B cell (primary cell): ENCODE data around the gene CTNNA2. TPM values are rescaled to one million over a fixed set of nuclear protein-coding genes. Genes with fewer than 3 reads are reported as not detected.

Source experiments
- ATAC-seq: fragments of 200-7000 bp; cut with Tn5 transposase; one replicate; pipeline ENCODE4 v1.10.0; 2021; ENCODE audit warnings: low read depth, mild to moderate bottlenecking, moderate number of reproducible peaks, moderate library complexity
- CTCF ChIA-PET: fragments of 350-600 bp; sonication (Branson Sonifier 250); formaldehyde crosslinking; loops from one replicate; lab custom pipeline; 2021; ENCODE audit warnings: antibody characterized with exemption, inconsistent platforms; lab: Charles Lee
- POLR2A ChIA-PET: fragments of 350-600 bp; sonication (Branson Sonifier 250); formaldehyde crosslinking; loops from one replicate; lab custom pipeline; 2021; ENCODE audit warnings: antibody characterized with exemption; lab: Charles Lee
- DNase-seq: peaks from one replicate; pipeline ENCODE4 v3.0.0; 2013
- H2AFZ ChIP-seq: 2 replicates; pipeline ENCODE4 v1.6.1; 2012; ENCODE audit warnings: mild to moderate bottlenecking, low read depth, low read length; ENCODE audit not compliant: insufficient read depth, poor library complexity, severe bottlenecking
- H3K27ac ChIP-seq, 2 donors: 1 replicate in 1 of 2; 2 replicates in 1 of 2; pipeline ENCODE4 v1.5.1; 2012 to 2013; ENCODE audit warnings: low read length in 2 of 2, mild to moderate bottlenecking in 2 of 2, moderate library complexity in 1 of 2
- H3K27me3 ChIP-seq, 4 experiments: fragments of 200-600 bp in 1 of 4; sonication (generic) in 1 of 4; replicated peaks in 1 of 4; 1 replicate in 2 of 4; 2 replicates in 2 of 4; pipeline versions ENCODE4 v1.6.1 to v1.7.0; 2013 to 2016; ENCODE audit warnings: low read length in 3 of 4, mild to moderate bottlenecking in 2 of 4, mixed read lengths in 1 of 4, moderate library complexity in 1 of 4; ENCODE audit not compliant: insufficient read depth in 4 of 4, control insufficient read depth in 3 of 4; ENCODE audit errors: control extremely low read depth in 1 of 4
- H3K36me3 ChIP-seq, 2 experiments: replicated peaks in 1 of 2; 1 replicate in 1 of 2; 2 replicates in 1 of 2; pipeline versions ENCODE4 v1.6.1 to v1.7.1; 2013; ENCODE audit warnings: low read length in 1 of 2; ENCODE audit not compliant: insufficient read depth in 2 of 2, control insufficient read depth in 1 of 2; ENCODE audit errors: control extremely low read depth in 1 of 2, extremely low read depth in 1 of 2
- H3K4me1 ChIP-seq, 2 donors: fragments of 200-600 bp in 1 of 2; sonication (generic) in 1 of 2; 1 replicate in 1 of 2; 2 replicates in 1 of 2; pipeline versions ENCODE4 v1.5.1 to v1.6.1; 2013 to 2017; ENCODE audit warnings: low read length in 2 of 2; ENCODE audit not compliant: control insufficient read depth in 2 of 2, insufficient read depth in 2 of 2
- H3K4me2 ChIP-seq: replicated peaks from 2 replicates; pipeline ENCODE3; 2012; ENCODE audit warnings: mild to moderate bottlenecking, low read depth, low read length; ENCODE audit not compliant: poor library complexity, severe bottlenecking
- H3K4me3 ChIP-seq, 5 experiments: fragments of 200-600 bp in 1 of 5; sonication (generic) in 1 of 5; 1 replicate in 3 of 5; 2 replicates in 2 of 5; pipeline versions ENCODE4 v1.5.1 to v1.7.0; 2011 to 2016; ENCODE audit warnings: low read length in 4 of 5, mild to moderate bottlenecking in 4 of 5, low read depth in 2 of 5, control low read depth in 1 of 5, moderate library complexity in 1 of 5; ENCODE audit not compliant: insufficient read depth in 1 of 5; ENCODE audit errors: control extremely low read depth in 1 of 5, extremely low read depth in 1 of 5
- H3K79me2 ChIP-seq: fragments of 200-600 bp; sonication (generic); one replicate; pipeline ENCODE4 v1.6.0; 2016; ENCODE audit warnings: low read length; ENCODE audit not compliant: control insufficient read depth, insufficient read depth
- H3K9ac ChIP-seq: fragments of 200-600 bp; sonication (generic); 2 replicates; pipeline ENCODE4 v1.6.1; 2017; ENCODE audit warnings: mild to moderate bottlenecking, low read length, moderate library complexity
- H3K9me3 ChIP-seq, 3 donors: one replicate each; pipeline versions ENCODE4 v1.6.1 to v1.7.1; 2013; ENCODE audit warnings: low read length in 2 of 3; ENCODE audit not compliant: control insufficient read depth in 2 of 3, insufficient read depth in 1 of 3; ENCODE audit errors: control extremely low read depth in 1 of 3
- H4K20me1 ChIP-seq: 2 replicates; pipeline ENCODE4 v1.6.0; 2012; ENCODE audit warnings: mild to moderate bottlenecking, low read length; ENCODE audit not compliant: insufficient read depth, control insufficient read depth, poor library complexity, severe bottlenecking
- H3K27ac Mint-ChIP-seq: one replicate; pipeline ENCODE4 v1.8.0; 2021; ENCODE audit warnings: mixed read lengths
- H3K27me3 Mint-ChIP-seq: one replicate; pipeline ENCODE4 v1.8.0; 2021; ENCODE audit warnings: mixed read lengths
- H3K4me1 Mint-ChIP-seq: one replicate; pipeline ENCODE4 v1.8.0; 2021; ENCODE audit warnings: mixed read lengths
- H3K4me3 Mint-ChIP-seq: one replicate; pipeline ENCODE4 v1.8.0; 2021; ENCODE audit warnings: mixed read lengths
- H3K9me3 Mint-ChIP-seq: one replicate; pipeline ENCODE4 v1.8.0; 2022; ENCODE audit warnings: mixed read lengths; ENCODE audit not compliant: insufficient read depth
- CTCF ChIP-seq: fragments of 200-600 bp; IDR thresholded peaks from one replicate; pipeline ENCODE4 v1.8.0; 2022; ENCODE audit warnings: antibody characterized with exemption, mild to moderate bottlenecking
- EZH2 ChIP-seq: IDR thresholded peaks from 2 replicates; pipeline ENCODE4 v1.6.1; 2012; ENCODE audit warnings: borderline replicate concordance, low read depth, mild to moderate bottlenecking, moderate library complexity, low read length; ENCODE audit not compliant: insufficient read depth, poor library complexity, severe bottlenecking
- WGBS: methylation state at CpG from one replicate; pipeline ENCODE4 v1.1.5; 2013; ENCODE audit warnings: missing lambda C conversion rate; ENCODE audit not compliant: insufficient coverage; 5-methylcytosine and 5-hydroxymethylcytosine counted together
- intact Hi-C: fragments of 100-400 bp; cut with micrococcal nuclease; formaldehyde crosslinking; loops from one replicate; pipeline ENCODE4 v1.10.0; 2022
- polyA plus RNA-seq: library from polyadenylated mRNA; depleted of rRNA; stranded (reverse); fragments of >200 nt; gene quantifications from 2 replicates; pipeline ENCODE4 v1.2.3, GENCODE V29; 2012
- total RNA-seq, 2 donors: library from RNA; stranded (reverse); fragments of 120-200 nt in 1 of 2; gene quantifications; 1 replicate in 1 of 2; 2 replicates in 1 of 2; pipeline versions ENCODE4 v1.2.3 to v1.2.4, GENCODE V29; 2013 to 2022

CTNNA2 gene
- total and polyA plus RNA-seq, 2 donors (not counting 1 experiment from before 2014, with no cell fraction given): not detected

GRCh38 chr2:80348953-80349352 is 836.1 kb downstream of the CTNNA2 start:
- Mint-ChIP-seq H3K27ac (no peak overlapping the region), H3K4me1 (no peaks in the 10 kb centered on the region), H3K4me3 (no peak overlapping the region), H3K9me3 (peaks cover 5% of the 10 kb centered on the region), H3K27me3 (no peaks in the 10 kb centered on the region)
- no peaks in the 10 kb centered on the region for H3K4me1 ChIP-seq
- H3K9me3 ChIP-seq: peaks cover 0 to 3% (median 2%) of the 10 kb centered on the region in 3 donors
- ATAC-seq: no peak
- H2AFZ ChIP-seq: no peak overlapping the region
- ChIA-PET POLR2A (no interaction called here), CTCF (no interaction called here)
- DNase-seq: no peak
- H3K79me2 ChIP-seq: no peaks in the 10 kb centered on the region
- no peaks in the 10 kb centered on the region for H3K36me3 ChIP-seq
- intact Hi-C loops: no loop called here
- no peak overlapping the region for H3K9ac ChIP-seq
- H3K27me3 ChIP-seq: no peaks in the 10 kb centered on the region
- H3K27ac ChIP-seq: no peak overlapping the region
- H4K20me1 ChIP-seq: no peaks in the 10 kb centered on the region
- no peak overlapping the region for H3K4me3 ChIP-seq
- no peak for TF ChIP-seq CTCF
- no peak for TF ChIP-seq EZH2
- no peak overlapping the region for H3K4me2 ChIP-seq

GRCh38 chr2:80351231-80351630 is 838.4 kb downstream of the CTNNA2 start:
- intact Hi-C loops: no loop called here
- Histone ChIP-seq H2AFZ (no peak overlapping the region), H3K36me3 (no peaks in the 10 kb centered on the region), H3K4me2 (no peak overlapping the region), H3K27me3 (no peaks in the 10 kb centered on the region), H3K4me3 (no peak overlapping the region), H3K27ac (no peak overlapping the region), H3K9ac (no peak overlapping the region), H3K79me2 (no peaks in the 10 kb centered on the region), H4K20me1 (no peaks in the 10 kb centered on the region), H3K4me1 (no peaks in the 10 kb centered on the region), H3K9me3 (peaks cover 0 to 3% (median 1%) of the 10 kb centered on the region in 3 donors)
- CTCF ChIA-PET: no interaction called here
- no peaks in the 10 kb centered on the region for H3K27me3 Mint-ChIP-seq
- peaks cover 2% of the 10 kb centered on the region for H3K9me3 Mint-ChIP-seq
- 60% methylated on average over 1 of the region's 3 CpGs for WGBS
- no peak overlapping the region for H3K4me3 Mint-ChIP-seq
- TF ChIP-seq CTCF: no peak
- TF ChIP-seq EZH2: no peak
- DNase-seq (no peak), ATAC-seq (no peak)
- POLR2A ChIA-PET: no interaction called here
- H3K4me1 Mint-ChIP-seq: no peaks in the 10 kb centered on the region
- H3K27ac Mint-ChIP-seq: no peak overlapping the region
